CD14-positive monocyte (primary cell): ENCODE data around the gene ZCCHC17. TPM values are rescaled to one million over a fixed set of nuclear protein-coding genes. Genes with fewer than 3 reads are reported as not detected.

ENCODE experiments used
- DNase-seq, 3 donors: peaks; one replicate each; pipeline ENCODE4 v3.0.0-alpha.2; 2011 to 2022
- H2AFZ ChIP-seq: 2 replicates; pipeline ENCODE4 v1.6.0; 2012; ENCODE audit warnings: mild to moderate bottlenecking, low read depth, low read length, inconsistent platforms; ENCODE audit not compliant: insufficient read depth, poor library complexity, severe bottlenecking
- H3K27ac ChIP-seq, 2 donors: 1 replicate in 1 of 2; 2 replicates in 1 of 2; pipeline ENCODE4 v1.5.1; 2012 to 2013; ENCODE audit warnings: low read length in 2 of 2, control low read depth in 1 of 2, inconsistent platforms in 1 of 2, low read depth in 1 of 2, mild to moderate bottlenecking in 1 of 2
- H3K27me3 ChIP-seq, 2 donors: one replicate each; pipeline versions ENCODE4 v1.6.0 to v1.6.1; 2011 to 2013; ENCODE audit warnings: low read length in 2 of 2; ENCODE audit not compliant: control insufficient read depth in 2 of 2, insufficient read depth in 2 of 2
- H3K36me3 ChIP-seq, 2 donors: replicated peaks in 1 of 2; 1 replicate in 1 of 2; 2 replicates in 1 of 2; pipeline versions ENCODE4 v1.5.1 to v1.6.1; 2012 to 2013; ENCODE audit warnings: low read length in 2 of 2, control low read depth in 1 of 2, inconsistent platforms in 1 of 2, mild to moderate bottlenecking in 1 of 2; ENCODE audit not compliant: insufficient read depth in 2 of 2, control insufficient read depth in 1 of 2
- H3K4me1 ChIP-seq, 2 donors: 1 replicate in 1 of 2; 2 replicates in 1 of 2; pipeline versions ENCODE4 v1.5.1 to v1.6.1; 2012 to 2013; ENCODE audit warnings: low read length in 2 of 2, control low read depth in 1 of 2, inconsistent platforms in 1 of 2, mild to moderate bottlenecking in 1 of 2, moderate library complexity in 1 of 2; ENCODE audit not compliant: insufficient read depth in 2 of 2, control insufficient read depth in 1 of 2
- H3K4me2 ChIP-seq: replicated peaks from 2 replicates; pipeline ENCODE3; 2012; ENCODE audit warnings: low read length, moderate library complexity, mild to moderate bottlenecking; ENCODE audit not compliant: poor library complexity, severe bottlenecking; ENCODE audit errors: extremely low read depth
- H3K4me3 ChIP-seq, 3 experiments: fragments of 200-600 bp in 1 of 3; sonication (generic) in 1 of 3; replicated peaks in 1 of 3; 1 replicate in 2 of 3; 2 replicates in 1 of 3; pipeline ENCODE4 v1.5.1; 2011 to 2013; ENCODE audit warnings: low read length in 3 of 3, mild to moderate bottlenecking in 3 of 3, control low read depth in 2 of 3, low read depth in 2 of 3, inconsistent platforms in 1 of 3, moderate library complexity in 1 of 3
- H3K79me2 ChIP-seq: 2 replicates; pipeline ENCODE4 v1.6.0; 2012; ENCODE audit warnings: mild to moderate bottlenecking, control low read depth, inconsistent platforms, low read length, moderate library complexity; ENCODE audit not compliant: insufficient read depth
- H3K9ac ChIP-seq: 2 replicates; pipeline ENCODE4 v1.6.0; 2017; ENCODE audit warnings: low read length, mild to moderate bottlenecking; ENCODE audit not compliant: insufficient read depth, poor library complexity, severe bottlenecking
- H3K9me3 ChIP-seq, 2 donors: replicated peaks in 1 of 2; 1 replicate in 1 of 2; 2 replicates in 1 of 2; pipeline versions ENCODE4 v1.5.1 to v1.6.1; 2012 to 2013; ENCODE audit warnings: low read length in 2 of 2, control low read depth in 1 of 2; ENCODE audit not compliant: control insufficient read depth in 1 of 2, insufficient read depth in 1 of 2
- H4K20me1 ChIP-seq: 2 replicates; pipeline ENCODE4 v1.6.0; 2012; ENCODE audit warnings: mild to moderate bottlenecking, low read length, control low read depth, moderate library complexity; ENCODE audit not compliant: insufficient read depth
- H3K27ac Mint-ChIP-seq, 7 donors: one replicate each; pipeline ENCODE4 v1.8.0; 2020; ENCODE audit warnings: mild to moderate bottlenecking in 7 of 7, mixed read lengths in 7 of 7, moderate library complexity in 6 of 7, inconsistent platforms in 2 of 7
- H3K27me3 Mint-ChIP-seq, 3 donors: one replicate each; pipeline ENCODE4 v1.8.0; 2021 to 2022; ENCODE audit warnings: low read depth in 3 of 3, mild to moderate bottlenecking in 3 of 3, mixed read lengths in 3 of 3, moderate library complexity in 3 of 3, inconsistent platforms in 1 of 3
- H3K36me3 Mint-ChIP-seq, 2 donors: one replicate each; pipeline ENCODE4 v1.8.0; 2020; ENCODE audit warnings: mixed read lengths in 2 of 2, inconsistent platforms in 1 of 2, mild to moderate bottlenecking in 1 of 2
- H3K4me1 Mint-ChIP-seq: one replicate; pipeline ENCODE4 v1.8.0; 2020; ENCODE audit warnings: mild to moderate bottlenecking, mixed read lengths
- H3K4me3 Mint-ChIP-seq, 2 donors: one replicate each; pipeline ENCODE4 v1.8.0; 2020; ENCODE audit warnings: mild to moderate bottlenecking in 2 of 2, mixed read lengths in 2 of 2, moderate library complexity in 1 of 2
- H3K9me3 Mint-ChIP-seq, 7 donors: one replicate each; pipeline ENCODE4 v1.8.0; 2020 to 2022; ENCODE audit warnings: mixed read lengths in 7 of 7, mild to moderate bottlenecking in 6 of 7, moderate library complexity in 6 of 7, inconsistent platforms in 2 of 7
- CTCF ChIP-seq: fragments of 200-600 bp; IDR thresholded peaks from one replicate; pipeline ENCODE4 v1.8.0; 2022; ENCODE audit warnings: antibody characterized with exemption, mild to moderate bottlenecking
- WGBS: methylation state at CpG from one replicate; pipeline ENCODE4 v1.1.5; 2013; ENCODE audit warnings: missing lambda C conversion rate; ENCODE audit not compliant: insufficient coverage; 5-methylcytosine and 5-hydroxymethylcytosine counted together
- intact Hi-C, 2 donors: fragments of 100-400 bp; cut with micrococcal nuclease; formaldehyde crosslinking; loops; one replicate each; pipeline versions ENCODE4 v1.15.0 to v1.15.1; 2023
- polyA plus RNA-seq, 3 donors: library from polyadenylated mRNA; depleted of rRNA in 1 of 3; unstranded in 2 of 3; stranded (reverse) in 1 of 3; fragments of 300-500 nt in 2 of 3; fragments of >200 nt in 1 of 3; fragmentation: Illumina TruSeq in 2 of 3; gene quantifications; 1 replicate in 2 of 3; 2 replicates in 1 of 3; pipeline ENCODE4 v1.2.3, GENCODE V29; 2012 to 2021

ZCCHC17 gene
- polyA plus RNA-seq, 3 donors = 17.0 to 32.3 (median 29.3) TPM

- Mint-ChIP-seq H3K36me3 (peaks cover 56 to 64% of the 10 kb centered on the region in 2 donors), H3K9me3 (no peaks in the 10 kb centered on the region), H3K27me3 (no peaks in the 10 kb centered on the region), H3K4me3 (no peak overlapping the region), H3K27ac (peak overlapping the region in 1 of 7 donors; percentile 54), H3K4me1 (no peaks in the 10 kb centered on the region)
- H3K79me2 ChIP-seq = no peaks in the 10 kb centered on the region
- peaks cover 40 to 65% of the 10 kb centered on the region in 2 donors for H3K36me3 ChIP-seq
- no peaks in the 10 kb centered on the region for H4K20me1 ChIP-seq
- no peak overlapping the region for H3K4me2 ChIP-seq
- whole genome bisulfite sequencing = 90% methylated on average over 4 of the region's 4 CpGs
- H2AFZ ChIP-seq = no peak overlapping the region
- H3K27me3 ChIP-seq = no peaks in the 10 kb centered on the region
- no peak overlapping the region for H3K9ac ChIP-seq
- no peaks in the 10 kb centered on the region for H3K4me1 ChIP-seq
- no peak for TF ChIP-seq CTCF
- intact Hi-C loops = no loop called here
- H3K27ac ChIP-seq = no peak overlapping the region
- no peak overlapping the region for H3K4me3 ChIP-seq
- no peak for DNase-seq
- H3K9me3 ChIP-seq = no peaks in the 10 kb centered on the region
Observed at GRCh38 chr1:31310198-31310597, 13.4 kb downstream of the ZCCHC17 start.

- no peaks in the 10 kb centered on the region for H4K20me1 ChIP-seq
- Mint-ChIP-seq H3K4me1 (no peaks in the 10 kb centered on the region), H3K9me3 (peaks cover 0 to 2% (median 0%) of the 10 kb centered on the region in 7 donors), H3K27me3 (peaks cover 0 to 2% (median 0%) of the 10 kb centered on the region in 3 donors), H3K36me3 (peaks cover 71 to 85% of the 10 kb centered on the region in 2 donors), H3K27ac (no peak overlapping the region), H3K4me3 (no peak overlapping the region)
- TF ChIP-seq CTCF = no peak
- H2AFZ ChIP-seq = no peak overlapping the region
- H3K27ac ChIP-seq = no peak overlapping the region
- no peak overlapping the region for H3K4me3 ChIP-seq
- peaks cover 70 to 96% of the 10 kb centered on the region in 2 donors for H3K36me3 ChIP-seq
- H3K4me1 ChIP-seq = no peaks in the 10 kb centered on the region
- 100% methylated on average over 2 of the region's 3 CpGs for WGBS
- H3K9ac ChIP-seq = no peak overlapping the region
- DNase-seq = no peak
- no peaks in the 10 kb centered on the region for H3K79me2 ChIP-seq
- no peaks in the 10 kb centered on the region for H3K9me3 ChIP-seq
- intact Hi-C loops = no loop called here
- H3K27me3 ChIP-seq = no peaks in the 10 kb centered on the region
- H3K4me2 ChIP-seq = no peak overlapping the region
Observed at GRCh38 chr1:31315902-31316301, 19.1 kb downstream of the ZCCHC17 start.
